CD14-positive monocyte (primary cell): ENCODE measurements around the gene IL26. TPM values are rescaled to one million over a fixed set of nuclear protein-coding genes. Genes with fewer than 3 reads are reported as not detected.

Source experiments
- DNase-seq, 3 donors: peaks; one replicate each; pipeline ENCODE4 v3.0.0-alpha.2; 2011 to 2022
- H2AFZ ChIP-seq: 2 replicates; pipeline ENCODE4 v1.6.0; 2012; ENCODE audit warnings: mild to moderate bottlenecking, low read depth, low read length, inconsistent platforms; ENCODE audit not compliant: insufficient read depth, poor library complexity, severe bottlenecking
- H3K27ac ChIP-seq, 2 donors: 1 replicate in 1 of 2; 2 replicates in 1 of 2; pipeline ENCODE4 v1.5.1; 2012 to 2013; ENCODE audit warnings: low read length in 2 of 2, control low read depth in 1 of 2, inconsistent platforms in 1 of 2, low read depth in 1 of 2, mild to moderate bottlenecking in 1 of 2
- H3K27me3 ChIP-seq, 2 donors: one replicate each; pipeline versions ENCODE4 v1.6.0 to v1.6.1; 2011 to 2013; ENCODE audit warnings: low read length in 2 of 2; ENCODE audit not compliant: control insufficient read depth in 2 of 2, insufficient read depth in 2 of 2
- H3K36me3 ChIP-seq, 2 donors: replicated peaks in 1 of 2; 1 replicate in 1 of 2; 2 replicates in 1 of 2; pipeline versions ENCODE4 v1.5.1 to v1.6.1; 2012 to 2013; ENCODE audit warnings: low read length in 2 of 2, control low read depth in 1 of 2, inconsistent platforms in 1 of 2, mild to moderate bottlenecking in 1 of 2; ENCODE audit not compliant: insufficient read depth in 2 of 2, control insufficient read depth in 1 of 2
- H3K4me1 ChIP-seq, 2 donors: 1 replicate in 1 of 2; 2 replicates in 1 of 2; pipeline versions ENCODE4 v1.5.1 to v1.6.1; 2012 to 2013; ENCODE audit warnings: low read length in 2 of 2, control low read depth in 1 of 2, inconsistent platforms in 1 of 2, mild to moderate bottlenecking in 1 of 2, moderate library complexity in 1 of 2; ENCODE audit not compliant: insufficient read depth in 2 of 2, control insufficient read depth in 1 of 2
- H3K4me2 ChIP-seq: replicated peaks from 2 replicates; pipeline ENCODE3; 2012; ENCODE audit warnings: low read length, moderate library complexity, mild to moderate bottlenecking; ENCODE audit not compliant: poor library complexity, severe bottlenecking; ENCODE audit errors: extremely low read depth
- H3K4me3 ChIP-seq, 3 experiments: fragments of 200-600 bp in 1 of 3; sonication (generic) in 1 of 3; replicated peaks in 1 of 3; 1 replicate in 2 of 3; 2 replicates in 1 of 3; pipeline ENCODE4 v1.5.1; 2011 to 2013; ENCODE audit warnings: low read length in 3 of 3, mild to moderate bottlenecking in 3 of 3, control low read depth in 2 of 3, low read depth in 2 of 3, inconsistent platforms in 1 of 3, moderate library complexity in 1 of 3
- H3K79me2 ChIP-seq: 2 replicates; pipeline ENCODE4 v1.6.0; 2012; ENCODE audit warnings: mild to moderate bottlenecking, control low read depth, inconsistent platforms, low read length, moderate library complexity; ENCODE audit not compliant: insufficient read depth
- H3K9ac ChIP-seq: 2 replicates; pipeline ENCODE4 v1.6.0; 2017; ENCODE audit warnings: low read length, mild to moderate bottlenecking; ENCODE audit not compliant: insufficient read depth, poor library complexity, severe bottlenecking
- H3K9me3 ChIP-seq, 2 donors: replicated peaks in 1 of 2; 1 replicate in 1 of 2; 2 replicates in 1 of 2; pipeline versions ENCODE4 v1.5.1 to v1.6.1; 2012 to 2013; ENCODE audit warnings: low read length in 2 of 2, control low read depth in 1 of 2; ENCODE audit not compliant: control insufficient read depth in 1 of 2, insufficient read depth in 1 of 2
- H4K20me1 ChIP-seq: 2 replicates; pipeline ENCODE4 v1.6.0; 2012; ENCODE audit warnings: mild to moderate bottlenecking, low read length, control low read depth, moderate library complexity; ENCODE audit not compliant: insufficient read depth
- H3K27ac Mint-ChIP-seq, 7 donors: one replicate each; pipeline ENCODE4 v1.8.0; 2020; ENCODE audit warnings: mild to moderate bottlenecking in 7 of 7, mixed read lengths in 7 of 7, moderate library complexity in 6 of 7, inconsistent platforms in 2 of 7
- H3K27me3 Mint-ChIP-seq, 3 donors: one replicate each; pipeline ENCODE4 v1.8.0; 2021 to 2022; ENCODE audit warnings: low read depth in 3 of 3, mild to moderate bottlenecking in 3 of 3, mixed read lengths in 3 of 3, moderate library complexity in 3 of 3, inconsistent platforms in 1 of 3
- H3K36me3 Mint-ChIP-seq, 2 donors: one replicate each; pipeline ENCODE4 v1.8.0; 2020; ENCODE audit warnings: mixed read lengths in 2 of 2, inconsistent platforms in 1 of 2, mild to moderate bottlenecking in 1 of 2
- H3K4me1 Mint-ChIP-seq: one replicate; pipeline ENCODE4 v1.8.0; 2020; ENCODE audit warnings: mild to moderate bottlenecking, mixed read lengths
- H3K4me3 Mint-ChIP-seq, 2 donors: one replicate each; pipeline ENCODE4 v1.8.0; 2020; ENCODE audit warnings: mild to moderate bottlenecking in 2 of 2, mixed read lengths in 2 of 2, moderate library complexity in 1 of 2
- H3K9me3 Mint-ChIP-seq, 7 donors: one replicate each; pipeline ENCODE4 v1.8.0; 2020 to 2022; ENCODE audit warnings: mixed read lengths in 7 of 7, mild to moderate bottlenecking in 6 of 7, moderate library complexity in 6 of 7, inconsistent platforms in 2 of 7
- CTCF ChIP-seq: fragments of 200-600 bp; IDR thresholded peaks from one replicate; pipeline ENCODE4 v1.8.0; 2022; ENCODE audit warnings: antibody characterized with exemption, mild to moderate bottlenecking
- WGBS: methylation state at CpG from one replicate; pipeline ENCODE4 v1.1.5; 2013; ENCODE audit warnings: missing lambda C conversion rate; ENCODE audit not compliant: insufficient coverage; 5-methylcytosine and 5-hydroxymethylcytosine counted together
- intact Hi-C, 2 donors: fragments of 100-400 bp; cut with micrococcal nuclease; formaldehyde crosslinking; loops; one replicate each; pipeline versions ENCODE4 v1.15.0 to v1.15.1; 2023
- polyA plus RNA-seq, 3 donors: library from polyadenylated mRNA; depleted of rRNA in 1 of 3; unstranded in 2 of 3; stranded (reverse) in 1 of 3; fragments of 300-500 nt in 2 of 3; fragments of >200 nt in 1 of 3; fragmentation: Illumina TruSeq in 2 of 3; gene quantifications; 1 replicate in 2 of 3; 2 replicates in 1 of 3; pipeline ENCODE4 v1.2.3, GENCODE V29; 2012 to 2021

The IL26 gene
- polyA plus RNA-seq, 3 donors, result not detected

- Histone ChIP-seq H2AFZ (no peak overlapping the region), H3K27me3 (no peaks in the 10 kb centered on the region), H3K27ac (no peak overlapping the region), H3K36me3 (no peaks in the 10 kb centered on the region), H3K79me2 (no peaks in the 10 kb centered on the region), H4K20me1 (no peaks in the 10 kb centered on the region), H3K4me2 (no peak overlapping the region), H3K9me3 (no peaks in the 10 kb centered on the region), H3K4me3 (no peak overlapping the region), H3K4me1 (no peaks in the 10 kb centered on the region), H3K9ac (no peak overlapping the region)
- H3K4me1 Mint-ChIP-seq, result no peaks in the 10 kb centered on the region
- H3K27ac Mint-ChIP-seq, result no peak overlapping the region
- intact Hi-C loops, result no loop called here
- H3K36me3 Mint-ChIP-seq, result no peaks in the 10 kb centered on the region
- H3K27me3 Mint-ChIP-seq, result peaks cover 0 to 3% (median 2%) of the 10 kb centered on the region in 3 donors
- H3K4me3 Mint-ChIP-seq, result no peak overlapping the region
- 100% methylated on average over 1 of the region's 1 CpG for WGBS
- no peak for TF ChIP-seq CTCF
- H3K9me3 Mint-ChIP-seq, result peaks cover 0 to 2% (median 0%) of the 10 kb centered on the region in 7 donors
- no peak for DNase-seq
Measured at GRCh38 chr12:68169213-68169889, 56.3 kb downstream of the IL26 start.

- Histone ChIP-seq H3K79me2 (no peaks in the 10 kb centered on the region), H3K9ac (no peak overlapping the region), H4K20me1 (no peaks in the 10 kb centered on the region), H2AFZ (no peak overlapping the region), H3K4me3 (no peak overlapping the region), H3K4me1 (no peaks in the 10 kb centered on the region), H3K27ac (no peak overlapping the region), H3K36me3 (no peaks in the 10 kb centered on the region), H3K27me3 (no peaks in the 10 kb centered on the region), H3K9me3 (no peaks in the 10 kb centered on the region), H3K4me2 (no peak overlapping the region)
- Mint-ChIP-seq H3K4me1 (no peaks in the 10 kb centered on the region), H3K9me3 (peaks cover 0 to 2% (median 0%) of the 10 kb centered on the region in 7 donors), H3K27ac (no peak overlapping the region), H3K27me3 (peaks cover 2 to 5% (median 2%) of the 10 kb centered on the region in 3 donors), H3K36me3 (no peaks in the 10 kb centered on the region), H3K4me3 (no peak overlapping the region)
- TF ChIP-seq CTCF, result no peak
- intact Hi-C loops, result no loop called here
- no peak for DNase-seq
- WGBS, result no CpG with 5 or more reads among the region's 5 CpGs
Measured at GRCh38 chr12:68166317-68166831, 59.2 kb downstream of the IL26 start.
